PC-9 (cell line): ENCODE results near the gene DPYSL4.

Source experiments
- CTCF ChIP-seq: fragments of 200-600 bp; sonication (generic); conservative IDR thresholded peaks from 2 replicates; pipeline ENCODE4 v1.6.1; 2017; ENCODE audit warnings: mixed run types, antibody characterized with exemption, mild to moderate bottlenecking, moderate library complexity
- EZH2 ChIP-seq: fragments of 200-600 bp; sonication (generic); IDR thresholded peaks from 2 replicates; pipeline ENCODE4 v1.8.0; 2017; ENCODE audit warnings: antibody characterized with exemption, low read depth

- no peak for TF ChIP-seq CTCF
- TF ChIP-seq EZH2: no peak
These were observed 49.4 kb downstream of the DPYSL4 start for GRCh38 chr10:132236161-132236560.
